NCI-H1048 (cell line): ENCODE results near the gene SRP19.
A peak's percentile ranks its signal among the peaks of the same experiment; 100 is the strongest.
"Not testable (repeated sequence)": the region's sequence is repeated elsewhere in the genome, so short reads cannot be mapped to it uniquely, and the experiment has no call there.

Experiments used
- DNase-seq: peaks from one replicate; lab custom pipeline; 2025; lab: John Stamatoyannopoulos, UW

The SRP19 gene

DNA sequence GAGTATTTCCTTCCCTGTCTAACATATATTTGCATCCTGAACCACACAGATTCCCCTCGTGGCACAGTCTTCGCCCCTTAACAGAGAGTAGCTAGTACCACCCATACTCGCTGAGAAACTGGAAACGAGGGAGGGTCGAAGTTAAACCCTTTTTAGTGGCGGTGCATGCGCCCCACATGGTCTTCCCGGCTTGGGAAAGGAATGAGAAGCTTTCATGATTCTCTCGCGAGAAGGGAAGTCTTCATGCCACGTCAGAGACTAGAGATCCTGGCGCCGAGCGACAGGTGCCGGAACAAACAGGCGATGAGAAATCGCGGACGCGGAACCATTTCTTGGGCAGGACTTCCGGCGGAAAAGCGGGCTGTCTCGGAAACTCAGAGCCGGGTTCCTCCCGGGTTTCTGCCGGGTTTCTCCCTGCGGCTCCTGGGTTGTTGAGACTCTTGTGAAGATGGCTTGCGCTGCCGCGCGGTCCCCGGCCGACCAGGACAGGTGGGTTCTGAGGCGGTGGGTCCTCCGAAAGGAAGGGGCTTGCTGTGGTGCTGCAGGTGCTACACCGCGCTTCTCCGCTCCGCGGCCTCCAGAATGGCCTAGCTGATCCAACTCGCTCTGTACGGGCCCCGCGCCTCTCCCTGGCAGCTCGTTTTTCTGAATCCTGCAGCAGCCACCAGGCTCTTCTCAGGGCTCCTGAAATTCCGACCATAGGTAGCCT, at the start of gene SRP19:
Gene SRP19 (plus strand): TSS at position 359 of the 709 bp plus-strand sequence. CDS start 90 bp downstream, at position 449.
- DNase-seq: peak; percentile 91

DNA sequence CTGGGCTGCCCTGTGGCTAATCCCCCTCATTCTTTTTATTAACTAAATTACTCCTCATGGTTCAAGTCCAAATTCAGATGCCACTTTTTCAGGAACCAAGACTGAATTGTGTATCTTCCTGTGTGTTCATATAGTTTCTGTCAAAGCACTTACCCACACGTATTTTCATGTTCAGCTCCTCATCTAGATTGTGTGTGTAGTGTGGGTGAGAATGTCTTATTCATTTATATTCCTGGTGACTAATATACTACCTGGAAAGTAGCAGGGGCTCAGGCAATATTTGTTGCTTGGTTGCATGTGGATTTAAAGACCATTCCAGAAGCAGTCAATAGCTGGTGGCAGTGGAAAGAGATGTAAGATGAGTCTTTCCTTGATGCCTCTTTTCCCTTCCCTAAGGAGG, 48.5 kb upstream of the SRP19 start:
- DNase-seq: no peak

DNA sequence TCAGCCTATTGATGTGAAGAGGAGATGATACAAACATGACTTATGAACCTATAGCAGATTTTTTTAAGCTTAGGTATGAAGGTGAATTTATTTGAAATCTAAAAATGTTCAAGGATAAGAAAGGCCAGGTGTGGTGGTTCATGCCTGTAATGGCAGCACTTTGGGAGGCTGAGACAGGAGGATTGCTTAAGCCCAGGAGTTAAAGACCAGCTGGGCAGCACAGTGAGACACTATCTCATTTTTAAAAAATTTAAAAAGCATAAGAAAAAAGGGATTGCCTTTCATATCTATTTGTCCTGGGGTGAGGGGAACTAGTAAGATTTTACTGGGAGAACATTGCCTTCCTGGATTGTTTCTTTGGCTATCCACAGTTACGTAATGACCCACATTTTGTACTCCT, 40.8 kb upstream of the SRP19 start:
- no peak for DNase-seq

DNA sequence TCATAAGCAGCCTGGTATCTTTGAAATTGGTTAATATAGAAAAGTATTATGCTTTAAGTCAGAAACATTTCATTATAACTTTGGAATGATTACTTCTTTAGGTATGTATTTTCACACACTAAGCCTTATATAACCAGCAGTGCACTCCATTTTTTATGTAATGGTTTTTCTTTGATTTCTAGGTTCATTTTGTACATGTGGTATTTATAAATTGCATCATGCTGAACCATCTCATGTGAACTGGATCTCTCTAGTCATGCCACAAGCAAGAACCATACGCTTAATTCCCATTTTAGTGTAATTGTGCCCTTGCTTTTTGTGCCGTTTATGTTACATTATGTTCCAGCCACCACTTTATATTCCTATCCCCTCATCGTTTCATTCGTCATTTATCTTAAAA, 38.6 kb upstream of the SRP19 start:
- no peak for DNase-seq

DNA sequence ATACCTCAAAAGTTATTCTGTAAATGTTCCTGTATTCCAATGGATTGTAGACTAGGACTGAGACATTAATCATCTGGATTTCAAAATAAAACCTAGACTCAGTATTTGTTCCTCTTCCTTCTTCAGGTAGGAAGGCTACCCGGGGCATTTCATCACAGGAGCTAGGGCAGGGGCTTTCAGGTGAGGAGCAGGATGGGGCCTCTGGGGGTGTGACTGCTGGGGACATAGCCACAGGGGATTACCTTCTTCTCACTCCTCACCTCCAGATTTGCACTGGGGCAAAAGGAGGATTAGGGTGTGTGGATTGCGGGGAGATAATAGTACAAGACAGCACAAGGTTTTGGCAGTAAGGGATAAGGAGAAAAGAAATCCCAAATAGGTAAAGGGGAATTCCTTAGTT, 37.9 kb upstream of the SRP19 start:
- no peak for DNase-seq

DNA sequence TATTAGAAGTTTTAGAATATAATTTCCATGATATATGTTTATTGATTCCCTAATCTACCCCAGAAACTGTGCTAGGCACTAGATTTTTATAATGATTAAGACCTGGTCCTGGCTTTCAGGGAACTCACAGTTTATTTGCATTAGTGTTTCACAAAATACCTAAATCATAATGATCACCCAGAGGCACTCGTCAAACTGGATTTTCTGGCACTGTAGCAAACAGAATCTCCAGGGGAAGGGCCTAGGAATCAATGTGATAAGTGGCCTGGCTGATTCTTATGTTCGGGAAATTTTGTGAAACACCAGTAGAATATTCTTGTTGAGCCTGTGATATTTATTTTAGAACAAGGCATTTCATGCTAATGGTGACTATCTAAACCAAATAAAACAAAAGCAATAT, 37.4 kb upstream of the SRP19 start:
- no peak for DNase-seq

DNA sequence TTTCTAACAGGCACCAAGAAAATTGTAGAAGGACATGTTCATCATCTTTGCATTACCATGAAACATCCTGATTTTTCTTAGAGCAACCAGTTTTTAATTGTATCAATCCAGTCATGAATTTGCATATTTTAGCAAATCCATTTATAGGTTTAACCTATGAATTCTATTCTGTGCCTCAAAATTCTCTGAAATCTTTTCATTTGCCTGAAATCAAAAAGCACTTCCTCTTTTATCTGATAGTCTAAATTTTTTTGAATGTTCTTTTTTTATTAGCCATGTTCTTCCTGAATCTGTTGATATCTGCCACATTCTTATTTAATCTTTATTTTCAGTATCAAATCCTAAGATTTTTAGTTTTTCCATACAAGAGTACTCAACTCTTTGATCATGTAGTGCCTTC, 36.9 kb upstream of the SRP19 start:
- DNase-seq: no peak

DNA sequence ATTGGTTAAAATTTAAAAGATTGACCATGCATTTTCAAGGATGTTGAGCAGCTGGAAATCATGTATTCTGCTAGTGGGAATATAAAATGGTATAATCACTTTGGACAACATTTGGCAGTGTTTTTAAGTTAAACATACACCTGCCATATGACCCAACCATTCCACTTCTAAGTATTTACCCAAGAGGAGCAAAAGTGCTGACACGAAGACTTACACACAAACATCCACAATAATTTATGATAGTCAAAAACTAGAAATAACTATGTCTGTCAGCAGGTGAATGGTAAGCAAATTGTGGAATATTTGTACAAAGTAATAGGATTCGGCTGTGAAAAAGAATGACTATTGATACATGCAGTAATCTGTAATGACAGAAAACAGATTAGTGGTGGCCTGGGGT, 30.7 kb upstream of the SRP19 start:
- no peak for DNase-seq

DNA sequence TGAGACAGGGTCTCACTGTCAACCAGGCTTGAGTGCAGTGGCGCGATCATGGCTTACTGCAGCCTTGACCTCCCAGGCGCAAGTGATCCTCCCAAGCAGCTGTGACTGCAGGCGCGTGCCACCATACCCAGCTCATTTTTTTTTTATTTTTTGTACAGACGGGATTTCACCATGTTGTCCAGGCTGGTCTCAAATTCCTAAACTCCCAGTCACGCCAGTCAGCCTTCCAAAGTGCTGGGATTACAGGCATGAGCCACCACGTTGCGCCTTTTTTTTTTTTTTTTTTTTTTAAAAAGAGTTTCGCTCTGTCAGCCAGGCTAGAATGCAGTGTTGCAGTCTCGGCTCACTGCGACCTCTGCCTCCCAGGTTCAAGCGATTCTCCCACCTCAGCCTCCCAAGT, 27.1 kb upstream of the SRP19 start:
- no peak for DNase-seq

DNA sequence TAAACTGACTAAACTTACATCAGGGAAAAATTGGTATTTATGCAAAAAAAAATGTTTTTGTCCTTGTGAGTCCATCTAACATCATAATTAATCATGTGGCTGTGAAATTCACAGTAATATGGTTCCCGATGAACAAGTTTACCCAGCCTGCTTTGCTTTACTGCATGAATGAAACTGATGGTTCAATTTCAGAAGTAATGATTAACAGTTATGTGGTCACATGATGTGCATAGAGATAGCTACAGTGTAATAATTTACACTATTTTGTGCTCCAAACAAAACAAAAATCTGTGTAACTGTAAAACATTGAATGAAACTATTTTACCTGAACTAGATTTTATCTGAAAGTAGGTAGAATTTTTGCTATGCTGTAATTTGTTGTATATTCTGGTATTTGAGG, 16.6 kb upstream of the SRP19 start:
- no peak for DNase-seq

DNA sequence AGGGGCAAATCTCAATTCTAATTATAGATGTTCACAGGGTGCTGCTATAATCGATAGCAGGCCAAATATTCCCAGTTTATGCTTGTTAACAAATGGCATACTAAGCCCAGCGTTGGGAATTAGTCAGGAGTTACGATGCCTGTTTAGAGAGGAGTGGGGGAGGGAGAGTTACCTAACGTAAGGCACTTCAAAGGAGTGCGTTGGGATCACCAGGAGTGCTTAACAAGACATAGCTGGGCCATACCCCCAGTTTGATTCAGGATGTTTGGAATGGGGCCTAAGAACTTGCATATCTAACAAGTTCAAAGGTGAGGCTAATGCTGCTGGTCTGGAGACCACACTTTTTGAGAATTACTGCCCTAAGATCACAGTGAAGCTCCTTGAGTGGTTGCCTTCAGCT, 14.5 kb upstream of the SRP19 start:
- DNase-seq: no peak

DNA sequence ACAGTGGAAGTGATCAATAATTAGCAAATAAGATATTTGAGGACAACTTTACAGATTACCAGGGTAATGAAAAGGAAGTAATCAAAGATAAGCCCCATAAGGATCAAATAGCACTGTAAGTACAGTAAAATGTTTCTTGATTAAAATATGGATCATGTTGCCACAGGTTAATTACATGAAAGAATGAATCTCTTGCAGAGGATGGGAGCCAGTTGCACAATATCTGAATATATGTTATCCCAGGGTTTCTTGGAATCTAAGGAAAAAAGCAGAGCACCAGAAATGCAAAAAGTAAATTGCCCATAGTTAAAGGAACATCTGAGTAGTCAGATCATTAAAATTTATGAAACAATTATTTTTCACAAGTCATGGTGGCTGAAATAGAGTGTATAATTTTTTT, 13.8 kb upstream of the SRP19 start:
- DNase-seq: no peak

DNA sequence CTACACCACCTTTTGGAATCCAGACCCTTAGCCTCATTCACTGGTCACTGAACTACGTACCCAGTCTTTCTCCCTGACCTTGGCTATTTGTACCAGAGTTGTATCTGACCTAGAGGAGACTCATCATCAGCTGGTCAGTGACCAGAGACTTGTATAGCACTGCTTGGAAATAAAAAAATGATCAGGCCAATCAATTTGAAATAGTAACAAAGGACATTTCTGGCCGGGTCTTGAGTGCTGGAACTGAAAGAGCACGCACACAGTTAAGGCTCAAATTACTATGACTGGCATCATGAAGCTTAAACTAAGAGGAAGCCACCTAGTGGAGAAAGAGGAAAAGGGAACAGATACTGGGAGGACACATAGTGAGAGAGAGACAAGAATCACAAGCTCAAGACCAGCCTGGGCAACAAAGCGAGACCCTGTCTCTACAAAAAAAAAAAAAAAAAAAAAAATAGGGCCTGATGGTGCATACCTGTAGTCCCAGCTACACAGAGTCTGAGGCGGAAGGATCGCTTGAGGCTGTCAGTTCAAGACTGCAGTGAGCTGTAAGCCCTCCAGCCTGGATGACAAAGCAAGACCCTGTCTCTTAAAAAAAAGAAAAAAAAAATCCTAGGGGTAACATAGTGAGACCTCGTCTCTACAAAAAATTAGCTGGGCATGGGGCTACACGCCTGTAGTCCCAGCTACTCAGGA, 12.8 kb upstream of the SRP19 start:
- peak; percentile 12 for DNase-seq

DNA sequence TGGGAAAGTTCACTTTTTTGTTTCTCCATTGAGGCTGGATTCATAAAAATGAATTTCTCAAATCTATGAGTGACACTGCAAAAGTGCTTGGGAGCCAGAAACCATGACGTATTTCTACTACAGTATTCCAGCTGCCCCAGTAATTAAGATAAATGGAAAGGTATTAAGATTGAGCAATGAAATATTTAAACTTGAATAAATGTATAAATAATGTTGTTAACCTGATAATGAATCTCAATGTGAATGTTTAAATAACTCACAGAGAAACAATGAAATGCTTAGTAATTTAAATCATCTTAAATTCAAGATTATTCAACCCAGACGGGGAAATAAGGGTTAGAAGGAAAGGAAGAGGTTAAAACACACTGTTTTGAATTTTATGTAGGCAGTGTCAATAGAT, 11.2 kb upstream of the SRP19 start:
- no peak for DNase-seq

DNA sequence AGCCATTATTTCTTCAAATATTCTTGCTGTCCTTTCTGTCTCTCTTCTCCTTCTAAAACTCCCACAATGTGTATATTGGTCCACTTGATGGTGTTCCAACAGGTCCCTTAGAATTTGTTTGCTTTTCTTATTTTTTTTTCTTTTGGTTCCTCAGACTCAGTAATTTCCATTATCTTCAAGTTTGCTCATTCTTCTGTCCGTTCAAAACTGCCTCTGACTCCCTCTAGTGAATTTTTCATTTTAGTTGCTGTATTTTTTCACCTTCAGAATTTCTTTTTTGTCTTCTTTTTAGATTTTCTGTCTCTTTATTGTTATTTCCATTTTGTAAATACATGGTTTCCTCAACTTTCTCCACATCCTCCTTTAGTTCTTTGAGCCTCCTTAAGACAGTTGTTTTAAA, 6.4 kb upstream of the SRP19 start:
- DNase-seq: no peak

DNA sequence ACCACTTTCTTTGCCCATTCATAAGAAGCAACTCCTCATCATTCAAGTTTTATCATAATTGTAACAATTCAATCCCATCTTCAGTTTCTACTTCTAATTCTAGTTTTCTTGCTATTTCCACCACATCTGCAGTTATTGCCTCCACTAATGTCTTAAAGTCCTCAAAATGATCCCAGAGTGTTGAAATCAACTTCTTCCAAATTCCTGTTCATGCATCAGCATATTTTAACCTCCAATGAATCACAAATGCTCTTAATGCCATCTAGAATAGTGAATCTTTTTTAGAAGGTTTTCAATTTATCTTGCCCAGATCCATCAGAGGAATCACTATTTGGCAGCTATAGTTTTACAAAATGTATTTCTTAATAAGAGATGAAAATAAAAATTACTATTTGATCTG, 3.2 kb upstream of the SRP19 start:
- DNase-seq: no peak

DNA sequence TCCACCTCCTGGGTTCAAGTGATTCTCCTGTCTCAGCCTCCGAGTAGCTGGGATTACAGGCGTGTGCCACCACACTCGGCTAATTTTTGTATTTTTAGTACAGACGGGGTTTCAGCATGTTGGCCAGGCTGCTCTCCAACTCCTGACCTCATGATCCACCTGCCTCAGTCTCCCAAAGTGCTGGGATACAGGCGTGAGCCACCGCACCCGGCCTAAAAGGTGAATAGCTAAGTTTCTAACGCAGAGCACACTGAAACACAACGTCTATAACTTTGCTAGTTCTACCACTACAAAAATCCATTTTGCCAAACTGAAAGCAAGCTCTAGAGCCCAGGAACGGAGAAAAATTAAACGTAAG, 537 bp upstream of the SRP19 start:
- not testable (repeated sequence) for DNase-seq

DNA sequence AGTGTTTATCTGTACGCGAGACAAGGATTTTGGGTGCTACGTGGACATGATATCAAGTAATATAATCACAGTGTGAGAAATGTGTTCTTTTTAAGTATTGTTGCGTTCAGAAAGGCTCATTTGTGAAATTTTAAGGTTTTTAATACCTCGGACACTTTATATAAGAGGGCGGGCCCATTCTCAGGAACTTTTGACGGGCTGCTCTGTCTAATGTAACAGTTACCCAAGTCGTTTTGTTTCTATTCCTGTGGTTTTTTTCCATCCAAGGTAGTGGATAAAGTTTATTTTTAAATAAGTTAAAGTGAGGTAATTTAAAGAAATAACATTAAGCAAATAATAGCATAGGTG, 525 bp downstream of the SRP19 start:
- no peak for DNase-seq

DNA sequence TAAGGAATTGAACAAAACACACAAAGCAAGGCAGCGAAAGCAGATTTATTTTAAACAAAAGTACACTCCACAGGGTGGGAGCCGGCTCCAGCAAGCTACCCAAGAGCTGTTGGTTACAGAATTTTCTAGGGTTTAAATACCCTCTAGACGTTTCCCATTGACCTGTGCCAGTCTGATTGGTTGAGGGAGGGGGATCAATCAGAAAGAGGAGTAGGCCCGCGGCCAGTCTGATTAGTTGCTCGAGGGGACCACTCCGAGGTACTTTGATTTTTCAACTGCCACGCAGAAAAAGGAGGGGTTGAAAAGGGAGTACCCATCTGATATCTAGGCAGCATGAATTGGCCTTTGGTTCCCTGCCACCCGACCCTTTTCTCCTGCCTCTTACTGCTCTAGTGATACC, 998 bp downstream of the SRP19 start:
- DNase-seq: no peak

DNA sequence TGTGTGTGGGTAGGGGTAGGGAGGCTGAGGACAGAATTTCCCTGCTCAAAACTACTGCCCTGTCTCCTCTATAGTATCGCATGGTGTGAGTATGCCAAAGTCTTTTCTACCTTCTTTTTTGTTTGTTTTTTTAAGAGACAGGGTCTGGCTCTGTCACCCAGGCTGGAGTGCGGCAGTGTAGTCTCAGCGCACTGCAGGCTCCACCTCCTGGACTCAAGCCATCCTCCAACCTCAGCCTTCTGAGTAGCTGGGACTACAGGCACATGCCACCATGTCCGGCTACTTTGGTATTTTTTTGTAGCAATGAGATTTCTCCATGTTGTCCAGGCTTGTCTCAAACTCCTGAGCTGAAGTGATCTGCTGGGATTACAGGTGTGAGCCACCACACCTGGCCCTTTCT, 2.5 kb downstream of the SRP19 start:
- no peak for DNase-seq

DNA sequence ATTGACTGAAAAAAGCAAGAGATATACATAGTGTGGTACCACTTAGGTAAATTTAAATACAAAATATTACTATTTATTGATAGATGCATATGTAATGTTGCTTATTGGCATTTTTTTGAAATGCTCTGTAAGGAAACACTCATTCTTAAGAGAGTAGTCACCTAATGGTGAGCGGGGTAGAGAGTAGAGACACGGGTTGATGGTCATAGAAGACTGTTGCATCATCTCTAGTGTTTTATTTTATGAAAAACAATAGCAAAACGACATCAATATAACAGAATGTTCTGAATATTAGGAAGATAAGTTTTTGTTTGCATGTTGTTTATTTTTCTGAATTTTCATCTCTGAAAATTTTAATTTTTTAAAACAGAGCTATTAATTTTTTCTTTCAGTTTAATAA, 4.0 kb downstream of the SRP19 start:
- DNase-seq: no peak

DNA sequence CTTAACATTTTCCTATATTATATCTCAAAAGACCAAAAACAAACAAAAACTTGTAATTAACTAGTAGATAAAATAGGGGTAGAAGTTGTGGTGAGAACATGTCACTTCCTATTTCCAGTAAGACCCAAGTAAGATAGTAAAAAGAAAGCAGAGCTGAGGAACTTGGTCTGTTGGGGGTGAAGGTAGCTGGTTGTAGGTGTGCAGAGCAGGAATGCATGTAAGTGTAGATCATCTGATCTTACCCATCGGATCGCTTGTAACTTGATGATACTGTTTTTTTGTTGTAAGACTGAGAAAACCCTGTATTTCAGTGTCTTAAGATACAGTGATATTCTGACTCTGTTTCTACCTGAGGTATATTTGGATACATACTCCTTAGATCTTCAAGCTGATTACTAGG, 5.7 kb downstream of the SRP19 start:
- no peak for DNase-seq

DNA sequence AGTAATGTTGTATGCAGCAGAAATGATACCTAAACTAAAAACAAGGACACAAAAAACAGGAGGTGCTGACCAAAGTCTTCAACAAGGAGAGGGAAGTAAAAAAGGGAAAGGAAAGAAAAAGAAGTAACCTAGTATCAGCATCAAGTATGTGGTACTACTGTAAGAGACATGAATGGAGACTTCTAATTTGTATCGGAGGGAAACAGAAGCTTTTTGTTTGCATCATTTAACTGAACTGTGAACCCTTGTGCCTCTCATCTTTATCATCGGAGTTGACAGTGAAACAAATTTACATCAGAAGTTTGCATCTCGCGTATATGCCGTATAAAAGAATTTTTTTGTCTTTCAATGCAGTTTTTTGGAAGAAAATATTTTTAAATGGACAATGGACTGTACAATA, 6.3 kb downstream of the SRP19 start:
- no peak for DNase-seq

DNA sequence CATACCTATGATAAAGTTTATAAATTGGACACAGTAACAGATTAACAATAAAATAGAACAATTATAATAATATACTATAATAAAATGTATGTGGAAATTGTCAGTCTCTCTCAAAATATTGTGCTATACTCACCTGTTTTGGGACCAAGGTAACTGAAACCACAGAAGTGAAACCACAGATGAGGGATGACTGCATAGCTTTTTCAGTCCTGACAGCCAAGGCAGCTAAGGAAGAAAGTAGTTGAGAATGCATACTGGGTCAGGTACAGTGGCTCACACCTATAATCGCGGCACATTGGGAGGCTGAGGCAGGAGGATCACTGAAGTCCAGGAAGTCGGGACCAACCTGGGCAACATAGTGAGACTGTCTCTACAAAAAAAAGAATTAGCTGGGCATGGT, 8.9 kb downstream of the SRP19 start:
- no peak for DNase-seq
